Loucy (cell line): Measurements from ENCODE around the gene IWS1.

Experiments
- CTCF ChIP-seq: fragments of 200-600 bp; sonication (generic); conservative IDR thresholded peaks from 2 replicates; pipeline ENCODE4 v1.5.1; 2014; ENCODE audit warnings: mild to moderate bottlenecking, antibody characterized with exemption, low read length
- EZH2phosphoT487 ChIP-seq: fragments of 200-600 bp; IDR thresholded peaks from 2 replicates; pipeline ENCODE4 v1.6.1; 2018; ENCODE audit warnings: antibody characterized with exemption, mild to moderate bottlenecking, moderate library complexity, borderline replicate concordance

- TF ChIP-seq CTCF (peak; percentile 63), EZH2phosphoT487 (no peak)
Measured at GRCh38 chr2:127453392-127454171, 72.7 kb downstream of the IWS1 start.
